Right lobe of liver (tissue), 4 donors: Measurements from ENCODE around the gene GNAI2.

Experiments
- CTCF ChIP-seq, 4 donors: fragments of 200-600 bp in 3 of 4; fragments of 450-650 bp in 1 of 4; IDR thresholded peaks; one replicate each; pipeline versions ENCODE4 v1.5.1 to v1.8.0; 2016 to 2022; ENCODE audit warnings: antibody characterized with exemption in 4 of 4, mild to moderate bottlenecking in 2 of 4
- POLR2A ChIP-seq: fragments of 450-650 bp; IDR thresholded peaks from one replicate; pipeline ENCODE4 v1.6.1; 2017; ENCODE audit warnings: antibody characterized with exemption, mild to moderate bottlenecking
- donor health status: DM: no; HTN: no; CAD: no.
- donor health status: DM: no; HTN: no; CAD: no.
- donor health status: DM: no; HTN: yes; CAD: no.

- TF ChIP-seq CTCF (IDR thresholded peaks at IDR 0.05) (no peak), POLR2A (no peak)
These were observed 15.0 kb upstream of the GNAI2 start for GRCh38 chr3:50221051-50221410.
